Activated CD4-positive, CD25-positive, alpha-beta regulatory T cell (primary cell): Measurements from ENCODE around the gene CNOT11.
"Not testable (repeated sequence)": the region's sequence is repeated elsewhere in the genome, so short reads cannot be mapped to it uniquely, and the experiment has no call there.

ENCODE experiments used
- DNase-seq, 4 experiments: peaks; one replicate each; lab custom pipeline; 2025; lab: John Stamatoyannopoulos, UW

Gene CNOT11

DNA sequence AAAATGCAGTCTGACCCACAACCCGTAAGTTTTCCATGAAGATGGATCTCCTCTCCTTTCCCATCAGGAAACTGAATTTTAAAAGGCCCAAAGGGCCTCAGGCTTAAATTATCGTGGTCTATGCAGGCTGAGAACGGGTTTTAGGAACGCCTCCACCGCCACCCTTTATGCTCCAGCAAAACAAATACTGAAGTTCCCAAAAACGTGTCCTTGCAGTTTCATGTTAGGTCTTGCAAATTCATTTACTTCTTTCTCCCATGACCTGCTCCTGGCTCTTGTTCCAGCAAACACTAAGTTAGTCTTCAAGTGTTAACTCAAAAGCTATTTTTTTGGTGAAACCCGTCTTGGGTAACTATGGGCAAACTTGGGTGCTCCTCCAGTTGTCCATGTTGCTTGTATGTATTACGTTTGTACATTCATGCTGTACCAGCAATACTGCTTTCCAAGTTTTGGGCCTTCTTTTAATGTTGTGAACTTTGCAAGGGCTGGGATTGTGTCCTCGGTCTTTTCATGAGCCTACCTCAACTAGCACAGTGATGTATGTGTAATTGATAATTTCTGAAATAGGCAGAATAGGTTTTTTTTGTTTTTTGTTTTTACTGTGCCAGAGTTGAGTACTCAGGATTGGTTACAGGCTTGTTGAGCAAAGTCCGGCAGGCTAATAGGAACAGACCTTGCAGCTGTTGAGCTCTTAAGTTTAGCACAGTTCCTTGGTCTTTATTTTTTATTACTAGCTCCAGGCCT is 57.6 kb downstream of the CNOT11 start:
- no peak for DNase-seq

DNA sequence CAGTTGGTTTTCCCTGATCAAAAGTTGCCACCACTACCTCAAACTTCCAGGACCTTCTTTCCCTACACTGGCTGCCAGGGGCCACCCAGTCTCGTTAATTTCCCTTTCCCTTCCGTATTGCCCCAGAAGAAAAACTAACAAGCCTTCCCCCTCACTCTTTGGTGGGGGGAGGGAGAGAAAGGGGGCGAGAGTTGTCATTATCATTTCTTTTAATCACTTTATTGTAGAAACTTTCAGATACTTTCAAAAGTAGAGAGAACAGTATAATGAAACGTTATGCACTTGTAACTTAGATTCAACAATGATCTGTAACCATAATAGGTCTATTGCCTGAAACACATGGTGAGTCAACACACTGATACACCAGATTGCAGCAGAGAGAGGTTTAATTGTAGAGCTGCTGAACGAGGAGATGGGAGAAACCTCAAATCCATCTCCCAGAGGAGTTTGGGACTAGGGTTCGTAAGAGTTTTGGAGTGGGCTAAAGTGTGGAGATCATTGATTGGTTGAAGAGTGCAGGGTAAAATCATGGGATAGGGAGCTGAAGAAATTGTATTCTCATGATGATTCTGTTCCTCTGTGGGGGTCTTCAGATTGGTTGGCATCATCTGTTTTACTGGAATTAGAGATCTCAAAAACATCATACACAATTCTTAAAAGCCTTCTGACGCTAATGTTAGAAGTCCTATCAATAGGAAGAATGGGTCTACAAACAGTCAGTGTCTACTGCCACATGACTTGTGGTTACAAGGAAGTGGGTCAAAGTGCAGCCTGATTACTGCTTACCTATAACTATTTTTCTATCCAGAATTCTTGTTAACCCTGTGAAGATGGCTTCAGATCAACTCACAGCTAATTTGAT is 58.4 kb downstream of the CNOT11 start:
- DNase-seq = no peak

DNA sequence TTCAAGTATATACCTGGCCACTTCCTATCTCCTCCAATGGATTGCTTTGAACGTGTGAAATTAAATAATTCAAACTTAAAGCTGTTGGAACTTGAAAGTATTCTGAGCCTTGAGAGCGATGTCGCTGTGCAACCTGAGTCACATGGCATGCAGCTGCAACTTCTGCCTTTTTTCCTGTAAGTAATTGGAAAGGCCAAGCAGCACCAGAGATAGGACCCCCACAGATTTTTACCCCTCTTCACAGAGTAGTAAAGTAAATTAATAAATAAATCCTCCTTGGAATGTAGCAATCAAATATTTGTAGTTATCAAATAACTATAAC is 59.0 kb downstream of the CNOT11 start:
- no peak for DNase-seq

DNA sequence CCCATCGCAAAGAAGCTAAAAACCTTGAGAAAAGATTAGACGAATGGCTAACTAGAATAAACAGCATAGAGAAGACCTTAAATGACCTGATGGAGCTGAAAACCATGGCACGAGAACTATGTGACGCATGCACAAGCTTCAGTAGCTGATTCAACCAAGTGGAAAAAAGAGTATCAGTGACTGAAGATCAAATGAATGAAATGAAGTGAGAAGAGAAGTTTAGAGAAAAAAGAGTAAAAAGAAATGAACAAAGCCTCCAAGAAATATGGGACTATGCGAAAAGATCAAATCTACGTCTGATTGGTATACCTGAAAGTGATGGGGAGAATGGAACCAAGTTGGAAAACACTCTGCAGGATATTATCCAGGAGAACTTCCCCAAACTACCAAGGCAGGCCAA is 63.9 kb downstream of the CNOT11 start:
- DNase-seq = not testable (repeated sequence)
